ENCODE measurements around the gene CRELD1. TPM values are rescaled to one million over a fixed set of nuclear protein-coding genes. Genes with fewer than 3 reads are reported as not detected.

Gene CRELD1
- total and polyA plus RNA-seq, 2 donors: 19.9 to 36.4 TPM

- Histone ChIP-seq H3K27me3 (ENCODE audit: control insufficient read depth in 2 of 2, insufficient read depth in 1 of 2, low read length in 1 of 2) (no peaks in the 10 kb centered on the region), H3K4me1 (ENCODE audit: control insufficient read depth in 2 of 2, insufficient read depth in 2 of 2, low read length in 2 of 2) (peaks cover 3 to 9% of the 10 kb centered on the region in 2 donors), H3K4me3 (ENCODE audit: low read length in 2 of 2) (no peak overlapping the region), H3K36me3 (ENCODE audit: control insufficient read depth in 2 of 2, insufficient read depth in 2 of 2, low read length in 1 of 2) (no peaks in the 10 kb centered on the region), H3K9me3 (ENCODE audit: control insufficient read depth in 2 of 2, insufficient read depth in 1 of 2, low read length in 1 of 2) (no peaks in the 10 kb centered on the region), H3K27ac (ENCODE audit: low read depth in 1 of 2, low read length in 1 of 2) (no peak overlapping the region)
- WGBS: 97% methylated on average over 23 of the region's 23 CpGs
- DNase-seq (ENCODE audit: low read depth in 6 of 9, low spot score in 9 of 9): no peak
These were observed 5.5 kb upstream of the CRELD1 start for GRCh38 chr3:9928158-9928557.

DNA sequence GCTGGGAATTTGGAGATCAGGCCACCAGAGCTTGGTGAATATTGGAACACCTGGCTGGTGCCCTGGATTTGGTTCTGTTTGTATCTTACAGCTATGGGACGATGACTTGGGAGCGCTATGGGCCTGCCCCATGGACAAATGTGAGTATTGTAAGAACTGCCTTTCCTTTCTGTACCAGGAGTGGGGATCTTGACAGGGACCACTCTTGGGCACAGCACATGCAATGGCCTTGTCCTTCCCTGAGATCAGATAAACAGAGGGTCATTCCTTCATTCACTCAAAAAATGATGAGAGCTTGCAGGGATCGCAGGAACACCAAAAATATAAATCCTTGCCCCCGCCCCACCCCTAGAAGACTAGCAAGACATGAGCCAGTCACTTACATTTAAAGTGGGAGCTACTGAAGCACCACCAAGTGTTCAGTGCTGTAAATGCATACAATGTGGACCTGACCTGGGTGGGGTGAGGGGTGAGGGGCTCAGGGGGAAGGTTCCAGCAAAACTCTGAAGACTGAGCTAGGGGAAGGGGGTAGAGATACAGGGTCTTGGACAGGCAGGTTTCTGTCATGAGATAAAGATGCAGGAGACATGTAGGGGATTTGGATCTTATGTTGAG, 2.7 kb upstream of the CRELD1 start:
- peak in 1 of 9 donors; percentile 26 for DNase-seq (ENCODE audit: low read depth in 6 of 9, low spot score in 9 of 9)
- no peak overlapping the region for H3K4me3 ChIP-seq (ENCODE audit: low read length in 2 of 2)
- H3K9me3 ChIP-seq (ENCODE audit: control insufficient read depth in 2 of 2, insufficient read depth in 1 of 2, low read length in 1 of 2): no peaks in the 10 kb centered on the region
- H3K27me3 ChIP-seq (ENCODE audit: control insufficient read depth in 2 of 2, insufficient read depth in 1 of 2, low read length in 1 of 2): no peaks in the 10 kb centered on the region
- WGBS: 96% methylated on average over 4 of the region's 4 CpGs
- H3K36me3 ChIP-seq (ENCODE audit: control insufficient read depth in 2 of 2, insufficient read depth in 2 of 2, low read length in 1 of 2): peaks cover 0 to 7% of the 10 kb centered on the region in 2 donors
- peaks cover 11 to 28% of the 10 kb centered on the region in 2 donors for H3K4me1 ChIP-seq (ENCODE audit: control insufficient read depth in 2 of 2, insufficient read depth in 2 of 2, low read length in 2 of 2)
- no peak overlapping the region for H3K27ac ChIP-seq (ENCODE audit: low read depth in 1 of 2, low read length in 1 of 2)

- Histone ChIP-seq H3K4me1 (ENCODE audit: control insufficient read depth in 2 of 2, insufficient read depth in 2 of 2, low read length in 2 of 2) (peaks cover 11 to 28% of the 10 kb centered on the region in 2 donors), H3K4me3 (ENCODE audit: low read length in 2 of 2) (peak overlapping the region; percentile 74 to 81), H3K36me3 (ENCODE audit: control insufficient read depth in 2 of 2, insufficient read depth in 2 of 2, low read length in 1 of 2) (peaks cover 2 to 16% of the 10 kb centered on the region in 2 donors), H3K27me3 (ENCODE audit: control insufficient read depth in 2 of 2, insufficient read depth in 1 of 2, low read length in 1 of 2) (no peaks in the 10 kb centered on the region), H3K9me3 (ENCODE audit: control insufficient read depth in 2 of 2, insufficient read depth in 1 of 2, low read length in 1 of 2) (no peaks in the 10 kb centered on the region), H3K27ac (ENCODE audit: low read depth in 1 of 2, low read length in 1 of 2) (peak overlapping the region; percentile 97 to 98)
- DNase-seq (ENCODE audit: low read depth in 6 of 9, low spot score in 9 of 9): no peak
- 11% methylated on average over 13 of the region's 13 CpGs for WGBS
These were observed 1.1 kb upstream of the CRELD1 start for GRCh38 chr3:9932535-9932842.

GRCh38 chr3:9932843-9933560, 632 bp upstream of the CRELD1 start:
- peak overlapping the region; percentile 97 to 98 for H3K27ac ChIP-seq (ENCODE audit: low read depth in 1 of 2, low read length in 1 of 2)
- no peaks in the 10 kb centered on the region for H3K9me3 ChIP-seq (ENCODE audit: control insufficient read depth in 2 of 2, insufficient read depth in 1 of 2, low read length in 1 of 2)
- under 1% methylated on average over 77 of the region's 77 CpGs for WGBS
- H3K4me1 ChIP-seq (ENCODE audit: control insufficient read depth in 2 of 2, insufficient read depth in 2 of 2, low read length in 2 of 2): peaks cover 11 to 28% of the 10 kb centered on the region in 2 donors
- peak overlapping the region; percentile 74 to 81 for H3K4me3 ChIP-seq (ENCODE audit: low read length in 2 of 2)
- peak in 8 of 9 donors; percentile 57 to 89 (median 70) for DNase-seq (ENCODE audit: low read depth in 6 of 9, low spot score in 9 of 9)
- H3K27me3 ChIP-seq (ENCODE audit: control insufficient read depth in 2 of 2, insufficient read depth in 1 of 2, low read length in 1 of 2): no peaks in the 10 kb centered on the region
- peaks cover 7 to 21% of the 10 kb centered on the region in 2 donors for H3K36me3 ChIP-seq (ENCODE audit: control insufficient read depth in 2 of 2, insufficient read depth in 2 of 2, low read length in 1 of 2)

DNA sequence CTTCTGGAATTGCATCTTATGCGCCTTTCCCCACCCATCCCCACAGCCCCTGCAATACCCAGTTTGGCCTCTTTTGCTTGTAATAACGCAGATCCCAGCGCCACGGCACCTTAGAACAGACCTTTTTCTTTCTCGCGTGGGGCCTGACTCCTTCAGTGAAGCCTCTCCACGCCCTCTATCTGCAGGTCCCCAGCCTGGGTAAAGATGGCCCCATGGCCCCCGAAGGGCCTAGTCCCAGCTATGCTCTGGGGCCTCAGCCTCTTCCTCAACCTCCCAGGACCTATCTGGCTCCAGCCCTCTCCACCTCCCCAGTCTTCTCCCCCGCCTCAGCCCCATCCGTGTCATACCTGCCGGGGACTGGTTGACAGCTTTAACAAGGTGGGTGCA, 594 bp downstream of the CRELD1 start:
- Histone ChIP-seq H3K4me1 (ENCODE audit: control insufficient read depth in 2 of 2, insufficient read depth in 2 of 2, low read length in 2 of 2) (peaks cover 11 to 28% of the 10 kb centered on the region in 2 donors), H3K9me3 (ENCODE audit: control insufficient read depth in 2 of 2, insufficient read depth in 1 of 2, low read length in 1 of 2) (no peaks in the 10 kb centered on the region), H3K27ac (ENCODE audit: low read depth in 1 of 2, low read length in 1 of 2) (peak overlapping the region; percentile 97 to 98), H3K36me3 (ENCODE audit: control insufficient read depth in 2 of 2, insufficient read depth in 2 of 2, low read length in 1 of 2) (peaks cover 7 to 25% of the 10 kb centered on the region in 2 donors), H3K4me3 (ENCODE audit: low read length in 2 of 2) (peak overlapping the region; percentile 74 to 81), H3K27me3 (ENCODE audit: control insufficient read depth in 2 of 2, insufficient read depth in 1 of 2, low read length in 1 of 2) (no peaks in the 10 kb centered on the region)
- WGBS: 25% methylated on average over 11 of the region's 11 CpGs
- DNase-seq (ENCODE audit: low read depth in 6 of 9, low spot score in 9 of 9): no peak

DNA sequence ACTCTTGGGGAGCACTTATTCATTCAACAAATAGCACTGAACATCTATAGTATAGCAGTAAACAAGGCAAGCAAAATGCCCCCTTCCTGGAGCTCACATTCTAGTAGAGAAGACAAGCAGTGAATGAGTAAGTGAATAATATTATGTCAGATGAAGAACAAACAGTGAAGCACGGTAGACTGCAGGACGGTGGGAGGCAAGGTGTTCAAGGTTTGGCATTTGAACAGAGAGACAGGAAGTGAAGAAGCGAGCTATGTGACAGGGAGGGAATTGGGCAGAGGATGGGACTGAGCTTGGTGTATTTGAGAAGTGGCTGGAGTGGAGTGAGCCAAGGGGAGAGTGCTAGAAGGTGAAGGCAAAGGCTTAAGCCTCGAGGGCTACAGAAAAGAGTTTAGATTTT, 1.4 kb downstream of the CRELD1 start:
- no peak overlapping the region for H3K27ac ChIP-seq (ENCODE audit: low read depth in 1 of 2, low read length in 1 of 2)
- no peak for DNase-seq (ENCODE audit: low read depth in 6 of 9, low spot score in 9 of 9)
- 87% methylated on average over 4 of the region's 4 CpGs for WGBS
- H3K4me3 ChIP-seq (ENCODE audit: low read length in 2 of 2): no peak overlapping the region
- peaks cover 11 to 28% of the 10 kb centered on the region in 2 donors for H3K4me1 ChIP-seq (ENCODE audit: control insufficient read depth in 2 of 2, insufficient read depth in 2 of 2, low read length in 2 of 2)
- no peaks in the 10 kb centered on the region for H3K27me3 ChIP-seq (ENCODE audit: control insufficient read depth in 2 of 2, insufficient read depth in 1 of 2, low read length in 1 of 2)
- no peaks in the 10 kb centered on the region for H3K9me3 ChIP-seq (ENCODE audit: control insufficient read depth in 2 of 2, insufficient read depth in 1 of 2, low read length in 1 of 2)
- peaks cover 7 to 25% of the 10 kb centered on the region in 2 donors for H3K36me3 ChIP-seq (ENCODE audit: control insufficient read depth in 2 of 2, insufficient read depth in 2 of 2, low read length in 1 of 2)

DNA sequence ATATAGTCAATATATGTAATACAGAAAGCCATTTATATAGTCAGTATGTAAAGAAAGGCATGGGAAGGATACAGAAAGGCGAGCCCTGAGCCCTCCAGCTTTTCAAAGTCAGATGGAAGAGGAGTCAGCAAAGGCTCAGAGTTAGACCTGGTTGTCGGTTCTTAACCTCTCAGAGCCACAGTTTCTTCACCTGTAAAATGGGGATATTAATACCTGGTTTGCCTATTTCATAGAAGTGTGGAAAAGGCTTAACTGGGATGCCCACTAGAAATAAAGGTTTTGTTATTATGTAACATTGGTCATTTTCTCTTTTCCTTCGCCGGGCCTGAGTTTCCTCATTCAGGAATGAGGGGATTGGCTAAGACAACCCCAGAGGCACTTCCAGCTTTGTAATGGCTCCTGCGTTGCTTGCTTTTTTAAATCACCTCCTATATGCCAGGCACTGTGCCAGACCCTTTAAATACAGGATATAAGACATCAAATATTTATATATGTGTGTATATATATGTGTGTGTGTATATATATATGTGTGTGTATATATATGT, 2.4 kb downstream of the CRELD1 start:
- 99% methylated on average over 5 of the region's 5 CpGs for WGBS
- no peak overlapping the region for H3K27ac ChIP-seq (ENCODE audit: low read depth in 1 of 2, low read length in 1 of 2)
- H3K4me1 ChIP-seq (ENCODE audit: control insufficient read depth in 2 of 2, insufficient read depth in 2 of 2, low read length in 2 of 2): peaks cover 11 to 28% of the 10 kb centered on the region in 2 donors
- H3K4me3 ChIP-seq (ENCODE audit: low read length in 2 of 2): no peak overlapping the region
- H3K36me3 ChIP-seq (ENCODE audit: control insufficient read depth in 2 of 2, insufficient read depth in 2 of 2, low read length in 1 of 2): peaks cover 12 to 25% of the 10 kb centered on the region in 2 donors
- H3K9me3 ChIP-seq (ENCODE audit: control insufficient read depth in 2 of 2, insufficient read depth in 1 of 2, low read length in 1 of 2): no peaks in the 10 kb centered on the region
- no peaks in the 10 kb centered on the region for H3K27me3 ChIP-seq (ENCODE audit: control insufficient read depth in 2 of 2, insufficient read depth in 1 of 2, low read length in 1 of 2)
- no peak for DNase-seq (ENCODE audit: low read depth in 6 of 9, low spot score in 9 of 9)

DNA sequence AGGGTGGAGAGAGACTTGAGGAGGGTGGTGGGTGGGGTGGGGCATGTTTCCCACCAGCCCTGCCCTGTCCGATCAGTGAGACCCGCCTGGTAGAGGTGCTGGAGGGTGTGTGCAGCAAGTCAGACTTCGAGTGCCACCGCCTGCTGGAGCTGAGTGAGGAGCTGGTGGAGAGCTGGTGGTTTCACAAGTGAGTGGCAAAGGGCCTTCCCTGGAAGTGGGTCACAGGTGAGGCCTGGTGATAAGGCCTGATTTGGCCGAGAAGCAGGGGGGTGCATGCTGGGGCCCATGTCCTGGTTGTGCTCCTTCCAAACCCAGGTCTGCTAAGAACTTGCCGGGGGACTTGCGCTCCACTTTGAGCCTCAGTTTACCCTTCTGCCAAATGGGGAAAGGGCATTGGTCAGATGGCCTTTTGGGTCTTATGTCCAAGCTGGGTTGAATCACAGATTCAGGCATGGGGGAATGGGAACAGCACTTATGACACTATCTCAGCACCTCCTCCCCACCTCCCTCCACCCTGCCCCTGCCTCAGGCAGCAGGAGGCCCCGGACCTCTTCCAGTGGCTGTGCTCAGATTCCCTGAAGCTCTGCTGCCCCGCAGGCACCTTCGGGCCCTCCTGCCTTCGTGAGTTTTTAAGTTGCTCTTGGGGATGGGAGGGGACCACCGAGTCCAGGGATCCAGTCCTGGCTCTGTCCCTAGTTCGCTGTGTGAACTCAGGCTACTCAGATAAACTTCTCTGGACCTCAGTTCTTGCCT, 4.0 kb downstream of the CRELD1 start:
- Histone ChIP-seq H3K4me1 (ENCODE audit: control insufficient read depth in 2 of 2, insufficient read depth in 2 of 2, low read length in 2 of 2) (peaks cover 8 to 24% of the 10 kb centered on the region in 2 donors), H3K9me3 (ENCODE audit: control insufficient read depth in 2 of 2, insufficient read depth in 1 of 2, low read length in 1 of 2) (no peaks in the 10 kb centered on the region), H3K36me3 (ENCODE audit: control insufficient read depth in 2 of 2, insufficient read depth in 2 of 2, low read length in 1 of 2) (peaks cover 14 to 29% of the 10 kb centered on the region in 2 donors), H3K4me3 (ENCODE audit: low read length in 2 of 2) (no peak overlapping the region), H3K27me3 (ENCODE audit: control insufficient read depth in 2 of 2, insufficient read depth in 1 of 2, low read length in 1 of 2) (no peaks in the 10 kb centered on the region), H3K27ac (ENCODE audit: low read depth in 1 of 2, low read length in 1 of 2) (no peak overlapping the region)
- WGBS: 98% methylated on average over 13 of the region's 13 CpGs
- DNase-seq (ENCODE audit: low read depth in 6 of 9, low spot score in 9 of 9): no peak

- Histone ChIP-seq H3K4me1 (ENCODE audit: control insufficient read depth in 2 of 2, insufficient read depth in 2 of 2, low read length in 2 of 2) (peaks cover 8 to 15% of the 10 kb centered on the region in 2 donors), H3K27ac (ENCODE audit: low read depth in 1 of 2, low read length in 1 of 2) (no peak overlapping the region), H3K27me3 (ENCODE audit: control insufficient read depth in 2 of 2, insufficient read depth in 1 of 2, low read length in 1 of 2) (no peaks in the 10 kb centered on the region), H3K4me3 (ENCODE audit: low read length in 2 of 2) (no peak overlapping the region), H3K9me3 (ENCODE audit: control insufficient read depth in 2 of 2, insufficient read depth in 1 of 2, low read length in 1 of 2) (no peaks in the 10 kb centered on the region), H3K36me3 (ENCODE audit: control insufficient read depth in 2 of 2, insufficient read depth in 2 of 2, low read length in 1 of 2) (peaks cover 24 to 40% of the 10 kb centered on the region in 2 donors)
- DNase-seq (ENCODE audit: low read depth in 6 of 9, low spot score in 9 of 9): no peak
- WGBS: 98% methylated on average over 2 of the region's 2 CpGs
These were observed 5.3 kb downstream of the CRELD1 start for GRCh38 chr3:9938966-9939365.
